Measurements from ENCODE around the gene NR4A2.

Gene NR4A2

GRCh38 chr2:156327835-156328695, 4.5 kb downstream of the NR4A2 start:
- Histone ChIP-seq H3K79me2 (ENCODE audit: insufficient read depth, low read length) (no peaks in the 10 kb centered on the region), H2AFZ (ENCODE audit: low read depth, low read length, severe bottlenecking) (no peak overlapping the region), H3K9ac (ENCODE audit: low read length) (no peak overlapping the region), H3K4me2 (ENCODE audit: low read depth, low read length, poor library complexity, severe bottlenecking) (no peak overlapping the region), H3F3A (ENCODE audit: insufficient read depth) (no peaks in the 10 kb centered on the region), H4K20me1 (ENCODE audit: low read depth, low read length) (no peaks in the 10 kb centered on the region), H3K27ac (ENCODE audit: low read depth, low read length) (no peak overlapping the region), H3K36me3 (ENCODE audit: low read length) (no peaks in the 10 kb centered on the region), H3K9me2 (replicated peaks; ENCODE audit: insufficient read depth, low read length) (no peaks in the 10 kb centered on the region), H3K27me3 (ENCODE audit: low read length) (no peaks in the 10 kb centered on the region), H3K4me3 (ENCODE audit: insufficient read depth, low read length, poor library complexity, severe bottlenecking) (no peak overlapping the region), H3K9me3 (ENCODE audit: insufficient read depth, low read length) (no peaks in the 10 kb centered on the region)
- TF ChIP-seq EZH2phosphoT487 (conservative IDR thresholded peaks at IDR 0.05; ENCODE audit: low read length) (no peak), CTCF (IDR thresholded peaks at IDR 0.05; ENCODE audit: insufficient read depth, low read length, poor library complexity, severe bottlenecking) (no peak)

- Histone ChIP-seq H3K79me2 (ENCODE audit: insufficient read depth, low read length) (no peaks in the 10 kb centered on the region), H3F3A (ENCODE audit: insufficient read depth) (no peaks in the 10 kb centered on the region), H3K36me3 (ENCODE audit: low read length) (no peaks in the 10 kb centered on the region), H2AFZ (ENCODE audit: low read depth, low read length, severe bottlenecking) (no peak overlapping the region), H3K9ac (ENCODE audit: low read length) (no peak overlapping the region), H3K27me3 (ENCODE audit: low read length) (no peaks in the 10 kb centered on the region), H3K4me2 (ENCODE audit: low read depth, low read length, poor library complexity, severe bottlenecking) (no peak overlapping the region), H3K9me2 (replicated peaks; ENCODE audit: insufficient read depth, low read length) (no peaks in the 10 kb centered on the region), H3K27ac (ENCODE audit: low read depth, low read length) (no peak overlapping the region), H3K9me3 (ENCODE audit: insufficient read depth, low read length) (no peaks in the 10 kb centered on the region), H4K20me1 (ENCODE audit: low read depth, low read length) (no peaks in the 10 kb centered on the region), H3K4me3 (ENCODE audit: insufficient read depth, low read length, poor library complexity, severe bottlenecking) (no peak overlapping the region)
- no peak for TF ChIP-seq EZH2phosphoT487 (conservative IDR thresholded peaks at IDR 0.05; ENCODE audit: low read length)
- TF ChIP-seq CTCF (IDR thresholded peaks at IDR 0.05; ENCODE audit: insufficient read depth, low read length, poor library complexity, severe bottlenecking): no peak
Measured at GRCh38 chr2:156326526-156327095, 5.9 kb downstream of the NR4A2 start.

GRCh38 chr2:156325688-156326525, 6.6 kb downstream of the NR4A2 start:
- Histone ChIP-seq H3K9ac (ENCODE audit: low read length) (no peak overlapping the region), H3K79me2 (ENCODE audit: insufficient read depth, low read length) (no peaks in the 10 kb centered on the region), H3K4me2 (ENCODE audit: low read depth, low read length, poor library complexity, severe bottlenecking) (no peak overlapping the region), H4K20me1 (ENCODE audit: low read depth, low read length) (no peaks in the 10 kb centered on the region), H3K27ac (ENCODE audit: low read depth, low read length) (no peak overlapping the region), H3F3A (ENCODE audit: insufficient read depth) (no peaks in the 10 kb centered on the region), H3K9me2 (replicated peaks; ENCODE audit: insufficient read depth, low read length) (no peaks in the 10 kb centered on the region), H3K27me3 (ENCODE audit: low read length) (no peaks in the 10 kb centered on the region), H3K9me3 (ENCODE audit: insufficient read depth, low read length) (no peaks in the 10 kb centered on the region), H2AFZ (ENCODE audit: low read depth, low read length, severe bottlenecking) (no peak overlapping the region), H3K36me3 (ENCODE audit: low read length) (no peaks in the 10 kb centered on the region), H3K4me3 (ENCODE audit: insufficient read depth, low read length, poor library complexity, severe bottlenecking) (no peak overlapping the region)
- TF ChIP-seq CTCF (IDR thresholded peaks at IDR 0.05; ENCODE audit: insufficient read depth, low read length, poor library complexity, severe bottlenecking): no peak
- no peak for TF ChIP-seq EZH2phosphoT487 (conservative IDR thresholded peaks at IDR 0.05; ENCODE audit: low read length)
